HG02642 (cell line): ENCODE results near the gene ZC3H4.
"Not testable (repeated sequence)": the region's sequence is repeated elsewhere in the genome, so short reads cannot be mapped to it uniquely, and the experiment has no call there.

Source experiments
- ATAC-seq: cut with Tn5 transposase; IDR thresholded peaks from one replicate; pipeline ENCODE4 v1.9.1; 2021; ENCODE audit warnings: mild to moderate bottlenecking; ENCODE audit not compliant: unreplicated experiment, poor library complexity

Gene ZC3H4

DNA sequence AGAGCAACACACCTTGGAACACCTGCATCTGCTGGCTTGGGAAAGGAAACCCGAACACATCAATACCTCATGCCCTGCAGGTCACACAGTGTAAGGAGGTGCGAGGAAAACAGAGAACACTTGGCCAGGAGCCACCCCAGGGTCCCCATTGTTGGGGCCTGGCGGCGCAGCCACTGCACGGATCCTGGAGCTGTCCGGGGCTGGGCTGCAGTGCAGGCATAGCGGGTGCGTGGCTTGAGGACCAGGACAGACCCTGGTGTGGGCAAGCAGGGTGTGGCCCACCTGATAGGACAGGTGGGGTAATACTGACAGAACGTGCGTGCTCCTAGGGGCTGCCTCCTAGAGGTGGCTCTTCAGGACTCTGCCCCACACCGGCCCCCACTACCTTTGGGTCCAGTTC, 48.3 kb downstream of the ZC3H4 start:
- no peak for ATAC-seq

GRCh38 chr19:47063874-47064273, 49.7 kb downstream of the ZC3H4 start:
- no peak for ATAC-seq

DNA sequence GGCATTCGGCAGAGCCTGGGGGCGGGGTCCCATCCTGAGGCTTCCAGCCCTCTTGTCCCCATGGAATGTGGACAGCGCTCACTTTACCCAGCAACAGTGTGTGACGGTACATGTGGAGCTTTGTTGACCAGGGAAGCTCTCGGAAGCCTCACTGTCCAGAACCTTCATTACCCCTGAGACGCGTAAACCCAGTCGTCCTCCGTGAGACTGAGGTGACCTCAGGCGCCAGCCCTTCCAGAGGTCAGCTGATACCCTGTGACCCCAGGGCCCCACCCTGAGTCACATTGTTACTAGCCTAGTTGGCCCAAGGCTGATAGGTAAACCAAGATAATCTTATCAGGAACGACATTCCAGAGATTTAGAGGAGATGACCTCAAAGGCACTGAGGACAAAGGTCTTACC, 55.0 kb downstream of the ZC3H4 start:
- ATAC-seq: no peak

DNA sequence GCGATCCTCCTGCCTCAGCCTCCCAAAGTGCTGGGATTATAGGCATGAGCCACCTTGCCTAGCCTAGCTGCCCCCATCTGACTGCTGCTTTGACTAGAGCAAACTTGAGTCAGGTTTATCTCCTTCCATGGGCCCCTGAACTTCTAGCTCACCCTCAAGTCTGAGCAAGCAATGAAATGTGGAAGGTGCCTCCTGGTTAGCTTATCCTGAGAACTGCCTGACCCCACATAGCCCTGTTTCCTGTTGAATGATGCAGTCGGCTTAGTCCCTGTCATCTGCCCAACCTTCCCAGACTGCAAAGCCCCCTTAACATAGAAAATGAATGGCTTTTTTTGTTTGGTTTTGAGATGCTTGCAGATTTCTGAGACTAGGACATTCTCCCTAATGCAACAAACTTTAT, 56.2 kb downstream of the ZC3H4 start:
- ATAC-seq: no peak

- ATAC-seq: no peak
Observed at GRCh38 chr19:47056411-47056810, 57.2 kb downstream of the ZC3H4 start.

DNA sequence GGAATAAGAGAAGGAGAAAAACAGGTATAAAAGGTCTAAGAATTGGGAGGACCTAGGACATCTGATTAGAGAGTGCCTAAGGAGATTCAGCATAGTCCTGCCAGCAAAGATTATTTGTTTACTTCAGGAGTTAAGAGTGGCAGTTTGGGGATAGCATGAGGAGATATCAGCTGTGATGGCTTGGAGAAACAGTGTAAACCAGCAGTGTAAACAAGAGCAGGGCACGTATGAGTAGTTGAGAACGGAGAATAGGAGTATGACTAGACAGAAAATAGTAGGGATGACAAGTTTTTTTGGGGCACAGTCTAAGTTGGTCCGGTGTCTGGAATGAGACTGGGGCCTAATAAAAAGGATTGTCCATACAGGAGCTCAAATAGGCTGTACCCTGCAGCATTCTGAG, 63.0 kb downstream of the ZC3H4 start:
- ATAC-seq: not testable (repeated sequence)

DNA sequence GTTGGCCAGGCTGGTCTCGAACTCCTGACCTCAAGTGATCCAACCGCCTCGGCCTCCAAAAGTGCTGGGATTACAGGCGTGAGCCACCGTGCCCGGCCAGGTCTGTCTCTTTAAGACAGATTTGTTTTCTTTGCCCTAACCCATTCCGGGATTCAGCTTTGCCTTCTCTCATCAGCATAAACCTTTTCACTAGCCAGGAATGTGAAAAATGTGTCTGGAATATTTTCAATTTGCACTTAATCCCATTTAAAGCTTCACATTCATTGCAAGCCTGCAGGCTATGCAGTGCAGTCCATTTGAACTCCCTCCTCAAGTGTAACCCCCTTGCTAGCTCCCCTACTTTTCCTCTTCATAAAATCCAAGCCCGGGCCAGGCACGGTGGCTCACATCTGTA, 64.3 kb downstream of the ZC3H4 start:
- ATAC-seq: no peak

DNA sequence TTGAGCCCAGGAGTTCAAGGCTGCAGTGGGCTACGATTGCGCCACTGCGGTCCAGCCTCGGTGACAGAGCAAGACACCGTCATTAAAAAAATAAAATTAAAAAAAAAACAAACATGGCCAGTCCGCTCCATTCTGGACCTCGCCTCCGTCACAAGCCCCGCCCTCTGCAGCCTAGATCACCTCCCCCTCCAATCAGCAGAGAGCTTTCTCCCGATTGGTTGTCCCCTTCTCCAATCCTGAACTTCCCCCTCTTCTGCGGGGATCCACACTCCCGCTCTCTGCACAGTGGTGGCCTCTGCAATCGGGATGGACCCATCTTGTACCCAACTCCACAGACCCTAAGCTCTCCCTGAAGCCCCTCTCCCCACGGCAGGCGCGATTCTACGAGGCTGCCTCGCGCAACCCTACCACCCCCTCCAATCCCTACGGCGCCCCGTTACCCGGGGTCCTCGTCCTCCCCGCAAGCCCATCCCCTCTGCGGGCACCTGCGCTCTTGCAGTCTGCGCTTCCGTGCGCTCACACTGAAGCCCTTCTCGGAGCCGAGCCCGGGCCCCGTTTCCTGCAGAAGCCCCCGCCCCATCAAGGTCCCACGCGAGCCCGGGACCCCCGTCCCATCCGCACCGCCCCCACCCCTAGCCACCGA, 65.7 kb downstream of the ZC3H4 start:
- peak; percentile 34 for ATAC-seq

- no peak for ATAC-seq
Observed at GRCh38 chr19:47047272-47047762, 66.3 kb downstream of the ZC3H4 start.

DNA sequence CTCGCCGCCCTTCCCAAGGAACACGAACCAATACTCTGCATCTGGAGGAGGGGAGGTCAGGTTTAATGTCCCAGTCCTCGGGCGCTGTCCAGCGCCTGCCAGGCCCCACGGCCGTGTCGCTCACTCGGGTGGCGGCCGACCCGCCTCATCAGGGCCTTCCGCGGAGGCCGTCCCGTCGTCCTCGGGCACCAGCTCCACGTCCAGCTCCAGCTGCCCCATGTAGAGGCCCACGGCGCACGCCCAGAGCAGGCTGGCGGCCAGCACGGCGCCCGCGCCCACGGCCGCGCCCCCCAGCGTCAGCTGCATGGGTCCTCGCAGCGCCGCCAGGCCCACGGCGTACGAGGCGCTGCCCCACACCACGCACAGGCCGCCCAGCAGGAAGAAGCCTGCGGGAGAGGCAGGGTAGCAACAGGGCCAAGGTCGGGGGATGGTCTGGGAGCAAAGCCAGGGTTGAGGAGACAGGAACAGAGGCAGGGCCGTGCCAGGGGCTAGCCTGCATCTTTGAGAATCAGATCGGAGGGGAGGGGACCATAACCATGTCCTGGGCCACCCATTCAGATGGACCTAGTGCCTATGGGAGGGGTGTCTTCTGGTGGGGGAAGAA, 67.6 kb downstream of the ZC3H4 start:
- ATAC-seq: no peak

- ATAC-seq: no peak
Observed at GRCh38 chr19:47044946-47045866, 68.4 kb downstream of the ZC3H4 start.

- no peak for ATAC-seq
Observed at GRCh38 chr19:47040869-47041268, 72.7 kb downstream of the ZC3H4 start.

DNA sequence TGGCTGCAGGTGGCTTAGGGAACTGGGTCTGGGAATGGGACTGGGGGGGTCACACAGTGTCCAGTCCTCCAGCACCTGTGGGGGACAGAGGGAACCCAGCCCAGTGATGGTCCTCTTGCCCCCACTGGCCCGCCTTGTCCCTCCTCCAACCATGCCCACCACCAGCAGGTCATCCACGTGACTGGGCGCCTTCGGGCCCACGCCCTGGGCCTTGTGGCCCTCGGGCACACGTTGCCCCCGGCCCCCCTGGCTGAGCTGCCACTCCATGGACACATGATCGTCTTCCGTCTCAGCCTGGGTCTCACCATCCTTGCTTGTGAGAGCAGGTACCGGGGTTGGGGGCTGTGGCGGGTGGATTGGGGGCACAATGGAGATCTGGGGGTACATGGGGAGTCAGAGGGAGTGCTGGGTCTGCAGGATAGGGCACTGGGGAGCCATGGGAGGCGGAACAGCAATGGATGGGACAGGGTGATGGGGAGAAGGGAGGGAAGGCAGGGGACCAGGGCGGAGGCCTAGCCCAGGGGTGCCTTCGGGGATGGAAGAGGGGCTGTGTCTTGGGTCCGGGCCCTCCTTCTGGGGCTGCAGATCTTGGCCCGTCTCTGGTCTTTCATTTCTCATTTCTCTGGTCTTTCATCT, 74.2 kb downstream of the ZC3H4 start:
- ATAC-seq: no peak

DNA sequence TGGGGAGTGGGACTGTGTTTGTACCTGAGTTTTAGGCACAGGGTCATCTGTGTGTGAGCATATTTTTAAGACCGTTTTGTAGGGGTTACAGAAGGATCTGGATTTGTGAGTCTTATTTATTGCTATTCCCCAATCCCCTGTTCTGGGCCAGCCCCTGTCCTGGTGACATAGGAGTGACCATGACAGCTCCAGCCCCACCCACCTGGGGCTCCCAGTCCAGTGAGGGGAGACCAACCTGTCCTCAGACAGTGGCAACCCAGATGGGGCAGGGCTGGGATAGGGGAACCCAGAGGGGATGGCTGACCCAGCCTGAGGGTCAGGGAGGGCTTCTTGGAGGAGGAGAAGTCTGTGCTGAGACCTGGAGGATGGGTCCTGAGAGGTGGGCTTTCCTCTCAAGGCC, 75.8 kb downstream of the ZC3H4 start:
- no peak for ATAC-seq

DNA sequence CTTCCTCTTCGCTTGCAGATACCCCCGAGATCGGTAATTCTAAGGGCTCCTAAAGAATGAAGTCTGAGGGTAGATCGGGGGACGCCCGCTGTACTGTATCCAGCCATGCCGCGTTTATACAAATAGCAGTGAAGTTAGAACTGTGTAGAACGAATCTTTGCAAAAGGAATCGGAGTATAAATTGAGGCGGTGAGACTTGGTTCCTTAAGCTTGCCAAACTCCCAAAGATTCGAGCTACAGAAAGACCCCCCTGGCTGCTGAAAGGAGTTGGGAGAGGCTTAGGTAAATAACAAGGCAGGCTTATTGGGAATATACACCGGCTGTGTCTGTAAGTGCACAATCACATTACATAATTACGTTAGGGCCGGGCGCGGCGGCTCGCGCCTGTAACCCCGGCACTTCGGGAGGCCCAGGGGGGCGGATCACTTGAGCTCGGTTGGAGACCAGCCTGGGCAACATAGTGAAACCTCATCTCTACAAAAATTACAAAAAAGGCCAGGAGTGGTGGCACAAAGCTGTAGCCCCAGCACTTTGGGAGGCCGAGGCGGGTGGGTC, 77.4 kb downstream of the ZC3H4 start:
- no peak for ATAC-seq

DNA sequence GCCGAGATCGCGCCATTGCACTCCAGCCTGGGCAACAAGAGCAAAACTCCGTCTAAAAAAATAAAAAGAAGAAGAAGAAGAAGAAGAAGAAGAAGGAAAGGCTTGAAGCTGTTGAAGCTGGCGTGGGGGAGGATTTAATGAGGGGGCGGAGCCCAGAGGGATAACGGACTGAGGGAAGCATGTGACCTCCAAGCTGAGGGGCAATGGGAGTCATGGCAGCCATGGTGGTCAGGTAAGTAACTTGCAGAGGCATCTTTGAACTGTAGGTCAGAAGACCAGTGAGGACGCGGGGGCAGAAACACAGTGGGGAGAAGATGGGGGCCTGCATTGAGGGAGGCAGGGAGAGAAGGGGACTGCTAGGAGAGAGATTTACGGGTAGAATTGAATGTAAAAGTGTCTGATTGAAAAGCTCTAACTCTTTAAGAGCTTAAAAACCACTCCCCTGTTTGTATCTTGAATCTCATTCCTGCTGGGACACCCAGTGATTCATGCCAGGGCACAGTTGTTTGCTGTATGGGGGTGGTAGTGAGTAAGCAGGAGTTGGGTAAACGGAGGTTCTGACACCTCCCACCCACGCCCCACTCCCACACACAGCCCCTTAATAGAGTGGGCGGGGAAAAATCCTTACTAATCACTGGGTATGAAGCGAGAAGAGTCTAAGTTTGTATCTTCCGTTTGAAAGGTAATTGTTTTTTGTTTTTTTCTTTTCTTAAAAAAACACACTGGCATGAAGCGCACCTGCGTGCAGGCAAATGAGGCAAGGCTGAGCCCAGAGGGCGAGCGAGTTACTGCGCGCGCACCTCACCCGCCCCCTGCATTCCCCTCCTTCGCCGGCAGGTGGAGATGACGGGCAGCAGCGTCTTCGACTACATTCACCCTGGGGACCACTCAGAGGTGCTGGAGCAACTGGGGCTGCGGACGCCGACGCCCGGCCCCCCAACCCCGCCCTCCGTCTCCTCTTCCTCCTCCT, 78.2 kb downstream of the ZC3H4 start:
- ATAC-seq: peak; percentile 95

DNA sequence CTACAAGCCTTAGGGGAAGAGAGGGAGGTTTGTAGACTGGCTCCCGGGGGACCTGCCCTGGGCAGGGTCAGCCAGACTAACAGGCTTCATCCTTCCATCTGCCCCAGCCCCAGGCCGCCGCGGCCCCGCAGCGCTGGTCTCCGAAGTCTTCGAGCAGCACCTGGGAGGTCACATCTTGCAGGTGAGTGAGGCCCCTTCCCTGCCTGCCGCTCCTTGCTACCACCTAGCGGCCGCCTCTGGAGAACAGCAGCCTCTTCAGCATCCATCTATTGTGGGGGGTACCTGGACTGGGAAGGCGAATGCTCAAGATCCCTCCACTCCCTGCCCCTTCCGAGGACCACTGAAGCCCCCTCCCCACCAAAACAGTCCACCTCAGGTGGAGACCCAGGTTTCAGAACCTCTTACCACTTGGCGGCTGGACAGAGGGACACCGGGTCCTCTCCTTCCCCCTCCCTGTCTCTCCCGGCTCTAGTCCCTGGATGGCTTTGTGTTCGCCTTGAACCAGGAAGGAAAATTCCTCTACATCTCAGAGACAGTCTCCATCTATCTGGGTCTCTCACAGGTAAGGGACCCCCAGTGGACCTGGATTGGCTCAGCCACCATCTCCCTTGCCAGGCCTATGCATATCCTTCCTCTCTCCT, 81.3 kb downstream of the ZC3H4 start:
- ATAC-seq: no peak

GRCh38 chr19:47028195-47028601, 85.4 kb downstream of the ZC3H4 start:
- ATAC-seq: no peak

DNA sequence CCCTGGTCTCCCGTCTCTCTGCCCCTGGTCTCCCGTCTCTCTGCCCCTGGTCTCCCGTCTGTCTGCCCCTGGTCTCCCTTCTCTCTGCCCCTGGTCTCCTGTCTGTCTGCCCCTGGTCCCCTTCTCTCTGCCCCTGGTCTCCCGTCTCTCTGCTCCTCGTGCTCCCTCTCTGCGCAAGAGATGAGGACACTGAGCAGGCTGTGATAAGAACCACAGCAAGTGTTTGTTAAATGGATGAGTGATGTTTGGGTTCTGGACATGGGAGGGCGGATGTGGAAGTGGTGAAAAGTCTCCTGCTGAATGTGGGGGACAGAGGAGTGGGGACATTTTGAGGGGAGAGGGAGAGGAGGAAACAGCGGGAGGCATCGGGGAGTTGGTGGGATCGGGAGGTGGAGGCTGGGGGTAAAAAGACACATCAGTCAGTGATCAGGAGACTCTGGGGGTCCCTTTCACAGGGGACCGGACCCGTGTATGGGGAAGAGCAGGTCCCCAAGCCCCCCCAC, 85.9 kb downstream of the ZC3H4 start:
- no peak for ATAC-seq
